ENCODE data around the gene MAP2. TPM values are rescaled to one million over a fixed set of nuclear protein-coding genes. Genes with fewer than 3 reads are reported as not detected.

The MAP2 gene
- polyA plus RNA-seq, 1 donor (not counting 4 experiments of a cell fraction or from before 2014, with no cell fraction given), result 16.2 TPM

DNA sequence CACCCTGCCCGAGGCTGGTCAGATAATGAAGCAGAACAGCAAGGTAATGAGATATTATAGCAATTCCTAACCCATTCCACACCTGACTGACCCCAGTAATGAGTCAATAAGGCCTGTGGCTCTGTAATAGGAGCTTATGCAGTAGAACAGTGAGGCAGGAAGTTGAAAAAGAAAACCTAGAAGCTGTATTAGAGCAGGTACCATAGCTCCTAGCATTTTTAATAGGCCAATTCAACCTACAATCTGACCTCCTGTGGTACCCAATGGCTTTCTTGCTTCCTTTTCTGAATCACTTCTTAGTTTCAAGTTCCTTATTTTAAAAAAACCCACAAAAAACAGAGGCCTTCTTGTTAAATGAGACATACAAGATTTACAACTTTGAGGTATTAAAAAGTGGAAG lies 43.6 kb upstream of the MAP2 start:
- Histone ChIP-seq H3K4me2 (ENCODE audit: control insufficient read depth, extremely low read depth, insufficient read depth, low read depth, low read length) (no peak overlapping the region), H4K20me1 (ENCODE audit: control insufficient read depth, extremely low read depth, insufficient read depth, low read length) (no peaks in the 10 kb centered on the region), H3K4me3 (ENCODE audit: control insufficient read depth in 2 of 3, extremely low read depth in 1 of 3, insufficient read depth in 2 of 3, low read depth in 1 of 3, low read length in 3 of 3) (no peak overlapping the region), H3K27ac (ENCODE audit: control insufficient read depth, insufficient read depth, low read length) (no peak overlapping the region), H3K36me3 (ENCODE audit: control insufficient read depth in 2 of 2, extremely low read depth in 1 of 2, insufficient read depth in 2 of 2, low read length in 2 of 2) (no peaks in the 10 kb centered on the region), H2AFZ (ENCODE audit: control insufficient read depth, low read length) (no peak overlapping the region), H3K9me3 (ENCODE audit: control insufficient read depth, low read depth, low read length) (no peaks in the 10 kb centered on the region), H3K9ac (ENCODE audit: control insufficient read depth, extremely low read depth, insufficient read depth, low read length) (no peak overlapping the region), H3K79me2 (ENCODE audit: control insufficient read depth, insufficient read depth, low read length) (no peaks in the 10 kb centered on the region), H3K4me1 (ENCODE audit: control insufficient read depth, extremely low read depth, insufficient read depth, low read length) (peaks cover 15% of the 10 kb centered on the region), H3K27me3 (ENCODE audit: control insufficient read depth, extremely low read depth, insufficient read depth, low read length) (no peaks in the 10 kb centered on the region), H3K9me1 (ENCODE audit: control insufficient read depth, extremely low read depth, insufficient read depth, low read length) (no peaks in the 10 kb centered on the region)
- dilution Hi-C loops (cut with MboI; ENCODE audit: extremely low pct_ligation_motif_present, low sequenced_read_pairs), result no loop called here
- DNase-seq (ENCODE audit: low read depth, low spot score) (no peak), FAIRE-seq (no peak)
- TF ChIP-seq, protein P1, sequence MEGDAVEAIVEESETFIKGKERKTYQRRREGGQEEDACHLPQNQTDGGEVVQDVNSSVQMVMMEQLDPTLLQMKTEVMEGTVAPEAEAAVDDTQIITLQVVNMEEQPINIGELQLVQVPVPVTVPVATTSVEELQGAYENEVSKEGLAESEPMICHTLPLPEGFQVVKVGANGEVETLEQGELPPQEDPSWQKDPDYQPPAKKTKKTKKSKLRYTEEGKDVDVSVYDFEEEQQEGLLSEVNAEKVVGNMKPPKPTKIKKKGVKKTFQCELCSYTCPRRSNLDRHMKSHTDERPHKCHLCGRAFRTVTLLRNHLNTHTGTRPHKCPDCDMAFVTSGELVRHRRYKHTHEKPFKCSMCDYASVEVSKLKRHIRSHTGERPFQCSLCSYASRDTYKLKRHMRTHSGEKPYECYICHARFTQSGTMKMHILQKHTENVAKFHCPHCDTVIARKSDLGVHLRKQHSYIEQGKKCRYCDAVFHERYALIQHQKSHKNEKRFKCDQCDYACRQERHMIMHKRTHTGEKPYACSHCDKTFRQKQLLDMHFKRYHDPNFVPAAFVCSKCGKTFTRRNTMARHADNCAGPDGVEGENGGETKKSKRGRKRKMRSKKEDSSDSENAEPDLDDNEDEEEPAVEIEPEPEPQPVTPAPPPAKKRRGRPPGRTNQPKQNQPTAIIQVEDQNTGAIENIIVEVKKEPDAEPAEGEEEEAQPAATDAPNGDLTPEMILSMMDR (optimal IDR thresholded peaks at IDR 0.05 in 1 of 3, IDR thresholded peaks at IDR 0.05 in 1 of 3, conservative IDR thresholded peaks at IDR 0.05 in 1 of 3; ENCODE audit: extremely low read depth in 1 of 3, insufficient read depth in 2 of 3, low read length in 3 of 3), result no peak
- no peak for TF ChIP-seq EZH2 (IDR thresholded peaks at IDR 0.05; ENCODE audit: low read length)

DNA sequence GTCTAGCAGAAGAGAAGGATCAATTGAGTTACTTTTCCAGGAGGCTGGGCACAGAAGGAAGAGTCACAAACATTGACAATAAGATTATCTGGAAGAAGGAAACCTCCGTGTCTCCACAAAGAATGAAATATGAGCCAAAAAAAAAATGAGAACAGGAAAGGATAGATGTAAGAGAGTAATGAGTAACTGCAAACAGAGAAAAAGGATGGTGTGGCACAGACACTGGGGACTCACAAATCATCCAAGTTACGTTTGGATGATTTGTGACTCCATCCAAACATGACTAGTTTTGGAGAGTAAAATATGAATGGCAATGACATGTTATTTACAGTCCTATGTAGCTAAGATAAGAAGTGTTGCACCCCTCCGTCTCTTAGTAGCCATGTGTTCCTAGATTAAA lies 42.8 kb upstream of the MAP2 start:
- H3K27me3 ChIP-seq (ENCODE audit: control insufficient read depth, extremely low read depth, insufficient read depth, low read length), result no peaks in the 10 kb centered on the region
- H3K79me2 ChIP-seq (ENCODE audit: control insufficient read depth, insufficient read depth, low read length), result no peaks in the 10 kb centered on the region
- no peak overlapping the region for H3K4me3 ChIP-seq (ENCODE audit: control insufficient read depth in 2 of 3, extremely low read depth in 1 of 3, insufficient read depth in 2 of 3, low read depth in 1 of 3, low read length in 3 of 3)
- H3K27ac ChIP-seq (ENCODE audit: control insufficient read depth, insufficient read depth, low read length), result no peak overlapping the region
- dilution Hi-C loops (cut with MboI; ENCODE audit: extremely low pct_ligation_motif_present, low sequenced_read_pairs), result no loop called here
- no peaks in the 10 kb centered on the region for H3K36me3 ChIP-seq (ENCODE audit: control insufficient read depth in 2 of 2, extremely low read depth in 1 of 2, insufficient read depth in 2 of 2, low read length in 2 of 2)
- H3K4me1 ChIP-seq (ENCODE audit: control insufficient read depth, extremely low read depth, insufficient read depth, low read length), result peaks cover 15% of the 10 kb centered on the region
- H3K4me2 ChIP-seq (ENCODE audit: control insufficient read depth, extremely low read depth, insufficient read depth, low read depth, low read length), result no peak overlapping the region
- FAIRE-seq (no peak), DNase-seq (ENCODE audit: low read depth, low spot score) (no peak)
- H3K9me3 ChIP-seq (ENCODE audit: control insufficient read depth, low read depth, low read length), result no peaks in the 10 kb centered on the region
- H3K9me1 ChIP-seq (ENCODE audit: control insufficient read depth, extremely low read depth, insufficient read depth, low read length), result no peaks in the 10 kb centered on the region
- no peaks in the 10 kb centered on the region for H4K20me1 ChIP-seq (ENCODE audit: control insufficient read depth, extremely low read depth, insufficient read depth, low read length)
- no peak overlapping the region for H3K9ac ChIP-seq (ENCODE audit: control insufficient read depth, extremely low read depth, insufficient read depth, low read length)
- TF ChIP-seq, protein P1 (optimal IDR thresholded peaks at IDR 0.05 in 1 of 3, IDR thresholded peaks at IDR 0.05 in 1 of 3, conservative IDR thresholded peaks at IDR 0.05 in 1 of 3; ENCODE audit: extremely low read depth in 1 of 3, insufficient read depth in 2 of 3, low read length in 3 of 3), result no peak
- no peak overlapping the region for H2AFZ ChIP-seq (ENCODE audit: control insufficient read depth, low read length)
